GM23338 (cell line): ENCODE results near the gene RBM45. TPM values are rescaled to one million over a fixed set of nuclear protein-coding genes. Genes with fewer than 3 reads are reported as not detected.

Experiments
- ATAC-seq: fragments of 200-7000 bp; cut with Tn5 transposase; 3 replicates; pipeline ENCODE4 v1.9.1; 2020
- DNase-seq: peaks from one replicate; pipeline ENCODE4 v3.0.0-alpha.2; 2015; ENCODE audit warnings: low spot score
- H2AFZ ChIP-seq: fragments of 200-600 bp; sonication (generic); 2 replicates; pipeline ENCODE4 v1.8.0; 2016; ENCODE audit warnings: antibody characterized with exemption, mild to moderate bottlenecking, moderate library complexity
- H3F3A ChIP-seq: fragments of 200-600 bp; sonication (generic); replicated peaks from 2 replicates; pipeline ENCODE4 v1.8.0; 2017; ENCODE audit warnings: antibody characterized with exemption, mixed run types, low read depth
- H3K27ac ChIP-seq: fragments of 200-600 bp; sonication (generic); 2 replicates; pipeline ENCODE4 v1.6.1; 2016; ENCODE audit warnings: low read depth
- H3K27me3 ChIP-seq: fragments of 200-600 bp; sonication (generic); 2 replicates; pipeline ENCODE4 v1.8.0; 2016; ENCODE audit warnings: mild to moderate bottlenecking, mixed run types, moderate library complexity; ENCODE audit not compliant: insufficient read depth
- H3K36me3 ChIP-seq: fragments of 200-600 bp; sonication (generic); 2 replicates; pipeline ENCODE4 v1.8.0; 2016; ENCODE audit warnings: mild to moderate bottlenecking; ENCODE audit not compliant: insufficient read depth
- H3K4me1 ChIP-seq: fragments of 200-600 bp; sonication (generic); 2 replicates; pipeline ENCODE4 v1.8.0; 2016; ENCODE audit warnings: mild to moderate bottlenecking, moderate library complexity; ENCODE audit not compliant: insufficient read depth
- H3K4me2 ChIP-seq: fragments of 200-600 bp; sonication (generic); 2 replicates; pipeline ENCODE4 v1.7.1; 2017; ENCODE audit warnings: mixed run types
- H3K4me3 ChIP-seq: fragments of 200-600 bp; sonication (generic); 2 replicates; pipeline ENCODE4 v1.6.1; 2016; ENCODE audit warnings: mixed run types
- H3K79me2 ChIP-seq: fragments of 200-600 bp; sonication (generic); replicated peaks from 2 replicates; pipeline ENCODE4 v1.8.0; 2017; ENCODE audit warnings: mild to moderate bottlenecking; ENCODE audit not compliant: insufficient read depth
- H3K9me2 ChIP-seq: fragments of 200-600 bp; sonication (generic); 2 replicates; pipeline ENCODE4 v1.8.0; 2017; ENCODE audit not compliant: insufficient read depth
- H4K20me1 ChIP-seq: fragments of 200-600 bp; sonication (generic); replicated peaks from 2 replicates; pipeline ENCODE4 v1.8.0; 2017; ENCODE audit warnings: mild to moderate bottlenecking; ENCODE audit not compliant: insufficient read depth
- H3K27ac Mint-ChIP-seq: 2 replicates; pipeline ENCODE4 v1.8.0; 2020; ENCODE audit warnings: inconsistent platforms, mild to moderate bottlenecking, moderate library complexity, mixed read lengths
- H3K27me3 Mint-ChIP-seq: 3 replicates; pipeline ENCODE4 v1.8.0; 2022; ENCODE audit warnings: low read depth, mild to moderate bottlenecking, moderate library complexity, mixed read lengths, inconsistent platforms; ENCODE audit not compliant: insufficient read depth, poor library complexity
- H3K36me3 Mint-ChIP-seq: 3 replicates; pipeline ENCODE4 v1.8.0; 2021; ENCODE audit warnings: low read depth, mild to moderate bottlenecking, inconsistent platforms, moderate library complexity, mixed read lengths
- H3K4me1 Mint-ChIP-seq: 3 replicates; pipeline ENCODE4 v1.8.0; 2020; ENCODE audit warnings: mild to moderate bottlenecking, inconsistent platforms, mixed read lengths
- H3K4me3 Mint-ChIP-seq: 3 replicates; pipeline ENCODE4 v1.8.0; 2021; ENCODE audit warnings: moderate library complexity, mild to moderate bottlenecking, inconsistent platforms, mixed read lengths
- H3K9me3 Mint-ChIP-seq: 3 replicates; pipeline ENCODE4 v1.8.0; 2020; ENCODE audit warnings: moderate library complexity, mild to moderate bottlenecking, inconsistent platforms, mixed read lengths
- CREB1 ChIP-seq: fragments of 250-450 bp; sonication (Bioruptor Pico); IDR thresholded peaks from 2 replicates; pipeline ENCODE4 v1.5.0; 2020; ENCODE audit warnings: low read depth, mild to moderate bottlenecking, moderate library complexity
- JUNB ChIP-seq: IDR thresholded peaks from one replicate; pipeline ENCODE4 v1.6.1; 2016; ENCODE audit warnings: antibody characterized with exemption; ENCODE audit not compliant: unreplicated experiment
- ZNF114 ChIP-seq: fragments of 250-450 bp; sonication (Bioruptor Pico); IDR thresholded peaks from 2 replicates; pipeline ENCODE4 v1.5.0; 2020; ENCODE audit warnings: mild to moderate bottlenecking, moderate library complexity
- ZNF462 ChIP-seq: fragments of 250-450 bp; sonication (Bioruptor Pico); IDR thresholded peaks from 2 replicates; pipeline ENCODE4 v1.5.0; 2020; ENCODE audit warnings: mild to moderate bottlenecking, moderate library complexity
- polyA plus RNA-seq: library from polyadenylated mRNA; unstranded; fragments of >200 nt; fragmentation: Nextera tagmentation; extraction: Ambion mirVana; gene quantifications from 2 replicates; pipeline ENCODE4 v1.2.1, GENCODE V29; 2016
- total RNA-seq: library from RNA; depleted of rRNA; stranded (reverse); fragments of >200 nt; shearing (Covaris generic); gene quantifications from 2 replicates; pipeline ENCODE4 v1.2.3, GENCODE V29; 2014

The RBM45 gene
- total and polyA plus RNA-seq, 2 experiments from 2014 or later = 15.8 to 17.1 TPM

GRCh38 chr2:178152033-178152432 lies 39.8 kb downstream of the RBM45 start:
- TF ChIP-seq ZNF114 (CRISPR knock-in tag) = no peak
- no peaks in the 10 kb centered on the region for H3K4me1 ChIP-seq
- H3K36me3 ChIP-seq = no peaks in the 10 kb centered on the region
- no peaks in the 10 kb centered on the region for H3K27me3 ChIP-seq
- ATAC-seq (no peak), DNase-seq (no peak)
- no peaks in the 10 kb centered on the region for H3K79me2 ChIP-seq
- H3K27ac ChIP-seq = no peak overlapping the region
- Mint-ChIP-seq H3K4me3 (no peak overlapping the region), H3K4me1 (no peaks in the 10 kb centered on the region), H3K27ac (no peak overlapping the region), H3K9me3 (peaks cover 10% of the 10 kb centered on the region), H3K27me3 (peaks cover 6% of the 10 kb centered on the region), H3K36me3 (0 out of 3 replicates have a peak, but pooled peaks cover 4% of the 10 kb centered on the region)
- H4K20me1 ChIP-seq = no peaks in the 10 kb centered on the region
- H3K9me2 ChIP-seq = no peaks in the 10 kb centered on the region
- no peak overlapping the region for H3K4me3 ChIP-seq
- no peaks in the 10 kb centered on the region for H3F3A ChIP-seq
- H2AFZ ChIP-seq = no peak overlapping the region
- H3K4me2 ChIP-seq = no peak overlapping the region

GRCh38 chr2:178152542-178152941 lies 40.3 kb downstream of the RBM45 start:
- Mint-ChIP-seq H3K27ac (no peak overlapping the region), H3K4me3 (no peak overlapping the region), H3K9me3 (peaks cover 10% of the 10 kb centered on the region), H3K4me1 (no peaks in the 10 kb centered on the region), H3K27me3 (peaks cover 6% of the 10 kb centered on the region), H3K36me3 (0 out of 3 replicates have a peak, but pooled peaks cover 4% of the 10 kb centered on the region)
- TF ChIP-seq CREB1 (CRISPR knock-in tag) (no peak), ZNF462 (CRISPR knock-in tag) (no peak), JUNB (no peak)
- H3F3A ChIP-seq = no peaks in the 10 kb centered on the region
- no peak overlapping the region for H3K4me2 ChIP-seq
- H3K36me3 ChIP-seq = no peaks in the 10 kb centered on the region
- ATAC-seq = no peak
- no peaks in the 10 kb centered on the region for H4K20me1 ChIP-seq
- H3K9me2 ChIP-seq = no peaks in the 10 kb centered on the region
- H3K4me1 ChIP-seq = no peaks in the 10 kb centered on the region
- H2AFZ ChIP-seq = no peak overlapping the region
- DNase-seq = no peak
- no peak overlapping the region for H3K27ac ChIP-seq
- H3K4me3 ChIP-seq = no peak overlapping the region
- no peaks in the 10 kb centered on the region for H3K27me3 ChIP-seq
- no peaks in the 10 kb centered on the region for H3K79me2 ChIP-seq
